GM12878 (cell line): ENCODE results near the gene COL18A1. TPM values are rescaled to one million over a fixed set of nuclear protein-coding genes. Genes with fewer than 3 reads are reported as not detected.

Experiments used
- ATAC-seq: fragments of 200-7000 bp; cut with Tn5 transposase; 3 replicates; pipeline ENCODE4 v1.9.1; 2020; ENCODE audit warnings: mild to moderate bottlenecking, moderate library complexity
- BruUV-seq: library from RNA; stranded (reverse); fragments of 400-500 nt; replicated peaks from 2 replicates; lab custom pipeline; 2021; lab: Mats Ljungman, UMichigan
- CTCF ChIA-PET: fragments of 300-600 bp; sonication (Branson Sonifier 250); formaldehyde crosslinking; extraction: SDS; loops from one replicate; lab custom pipeline; 2021; ENCODE audit warnings: inconsistent platforms; lab: Yijun Ruan, JAX
- POLR2A ChIA-PET: fragments of 350-600 bp; formaldehyde crosslinking; extraction: SDS; loops from one replicate; lab custom pipeline; 2021; ENCODE audit warnings: inconsistent platforms; lab: Charles Lee
- RAD21 ChIA-PET: fragments of 300-600 bp; sonication (Branson Sonifier 250); formaldehyde crosslinking; loops from one replicate; lab custom pipeline; 2023; ENCODE audit warnings: antibody characterized with exemption; ENCODE audit not compliant: unreplicated experiment; lab: Charles Lee
- SMC1A ChIA-PET: fragments of 300-600 bp; sonication (Branson Sonifier 250); formaldehyde crosslinking; loops from one replicate; lab custom pipeline; 2023; ENCODE audit not compliant: unreplicated experiment, uncharacterized antibody; lab: Charles Lee
- DNase-seq: peaks from one replicate; pipeline ENCODE4 v3.0.0-alpha.2; 2011; ENCODE audit warnings: low read depth, low spot score
- FAIRE-seq: peaks from 3 replicates; lab custom pipeline; 2011; peaks lifted over from hg19 to GRCh38; lab: Jason Lieb, UNC
- H2AFZ ChIP-seq: 2 replicates; pipeline ENCODE4 v1.6.0; 2011; ENCODE audit warnings: low read depth, low read length, control low read depth; ENCODE audit not compliant: control insufficient read depth
- H3K27ac ChIP-seq: 2 replicates; pipeline ENCODE4 v1.5.1; 2011; ENCODE audit warnings: control low read depth; ENCODE audit not compliant: control insufficient read depth, insufficient read depth
- H3K27me3 ChIP-seq, 2 experiments: replicated peaks in 1 of 2; 2 replicates each; pipeline versions ENCODE4 v1.6.0 to v1.6.1; 2011; ENCODE audit warnings: low read length in 1 of 2; ENCODE audit not compliant: control insufficient read depth in 2 of 2, insufficient read depth in 2 of 2
- H3K36me3 ChIP-seq, 2 experiments: 2 replicates each; pipeline ENCODE4 v1.5.1; 2011; ENCODE audit warnings: low read length in 1 of 2; ENCODE audit not compliant: control insufficient read depth in 2 of 2, insufficient read depth in 2 of 2
- H3K4me1 ChIP-seq: 2 replicates; pipeline ENCODE4 v1.6.1; 2011; ENCODE audit warnings: mild to moderate bottlenecking, low read length, moderate library complexity, mixed read lengths; ENCODE audit not compliant: control insufficient read depth, insufficient read depth
- H3K4me2 ChIP-seq: 2 replicates; pipeline ENCODE4 v1.6.0; 2011; ENCODE audit warnings: control low read depth; ENCODE audit not compliant: control insufficient read depth, insufficient read depth
- H3K4me3 ChIP-seq: fragments of 200-600 bp; sonication (generic); 2 replicates; pipeline ENCODE4 v1.5.1; 2016
- H3K79me2 ChIP-seq: 2 replicates; pipeline ENCODE4 v1.6.0; 2011; ENCODE audit warnings: low read length; ENCODE audit not compliant: control insufficient read depth, insufficient read depth
- H3K9ac ChIP-seq: 2 replicates; pipeline ENCODE4 v1.8.0; 2011; ENCODE audit warnings: low read length, control low read depth, mixed read lengths; ENCODE audit not compliant: control insufficient read depth, insufficient read depth
- H3K9me3 ChIP-seq: replicated peaks from 3 replicates; pipeline ENCODE4 v1.5.1; 2011; ENCODE audit warnings: mild to moderate bottlenecking, low read length; ENCODE audit not compliant: control insufficient read depth, insufficient read depth
- H4K20me1 ChIP-seq: 2 replicates; pipeline ENCODE4 v1.6.0; 2011; ENCODE audit not compliant: control insufficient read depth, insufficient read depth
- CHD2 ChIP-seq: IDR thresholded peaks from 2 replicates; pipeline ENCODE4 v1.6.1; 2011; ENCODE audit warnings: low read depth, low read length, improper control_type of control experiment, borderline replicate concordance
- CHD4 ChIP-seq: fragments of 200-600 bp; sonication (generic); IDR thresholded peaks from 2 replicates; pipeline ENCODE4 v1.6.1; 2016; ENCODE audit warnings: mild to moderate bottlenecking
- DPF2 ChIP-seq: fragments of 450-650 bp; IDR thresholded peaks from 2 replicates; pipeline ENCODE4 v1.6.1; 2017; ENCODE audit warnings: mild to moderate bottlenecking
- HDAC2 ChIP-seq: fragments of 200-600 bp; sonication (generic); IDR thresholded peaks from 2 replicates; pipeline ENCODE4 v1.6.1; 2017
- KAT2A ChIP-seq: conservative IDR thresholded peaks from 2 replicates; pipeline ENCODE4 v1.6.1; 2011; ENCODE audit warnings: low read depth, low read length; ENCODE audit not compliant: control insufficient read depth
- MYC ChIP-seq: IDR thresholded peaks from 2 replicates; pipeline ENCODE4 v1.6.1; 2011; ENCODE audit warnings: mild to moderate bottlenecking, low read length, moderate library complexity, inconsistent platforms; ENCODE audit not compliant: insufficient read depth, insufficient replicate concordance, insufficient read length, severe bottlenecking
- PAX8 ChIP-seq: fragments of 450-650 bp; IDR thresholded peaks from 2 replicates; pipeline ENCODE4 v1.6.1; 2017; ENCODE audit warnings: mild to moderate bottlenecking, moderate library complexity
- TARDBP ChIP-seq: IDR thresholded peaks from 2 replicates; pipeline ENCODE4 v1.6.1; 2016; ENCODE audit warnings: borderline replicate concordance
- WRNIP1 ChIP-seq: IDR thresholded peaks from 2 replicates; pipeline ENCODE4 v1.6.1; 2011; ENCODE audit warnings: low read depth, low read length, improper control_type of control experiment, borderline replicate concordance
- YBX1 ChIP-seq: fragments of 450-650 bp; IDR thresholded peaks from 2 replicates; pipeline ENCODE4 v1.6.1; 2016; ENCODE audit warnings: antibody characterized with exemption
- ZBED1 ChIP-seq: IDR thresholded peaks from 2 replicates; pipeline ENCODE4 v1.6.1; 2016; ENCODE audit warnings: borderline replicate concordance
- ZNF217 ChIP-seq: fragments of 450-650 bp; IDR thresholded peaks from 2 replicates; pipeline ENCODE4 v1.6.1; 2017; ENCODE audit warnings: antibody characterized with exemption, mild to moderate bottlenecking
- WGBS: methylation state at CpG from one replicate; pipeline ENCODE4 v1.1.6; 2016; ENCODE audit warnings: low lambda C conversion rate; ENCODE audit not compliant: insufficient replicate concordance, insufficient coverage; ENCODE audit errors: missing lambda C conversion rate; 5-methylcytosine and 5-hydroxymethylcytosine counted together
- in situ Hi-C: fragments of 300-500 bp; cut with MboI; formaldehyde crosslinking; loops from 9 replicates; pipeline ENCODE4 v1.14.3; 2018; ENCODE audit warnings: mixed read lengths
- intact Hi-C: fragments of 100-400 bp; cut with micrococcal nuclease; formaldehyde crosslinking; loops from one replicate; pipeline ENCODE4 v1.14.2; 2022; ENCODE audit not compliant: unreplicated experiment
- polyA plus RNA-seq, 11 experiments: library from polyadenylated mRNA; depleted of rRNA in 4 of 11; unstranded in 6 of 11; stranded (reverse) in 5 of 11; fragments of >200 nt; fragmentation: Nextera tagmentation in 4 of 11; fragmentation: Illumina TruSeq in 1 of 11; extraction: Ambion mirVana in 4 of 11; extraction: Trizol in 1 of 11; gene quantifications; 1 replicate in 1 of 11; 2 replicates in 10 of 11; pipeline versions ENCODE4 v1.2.1 to v1.2.3, GENCODE V29; 2011 to 2016; ENCODE audit warnings: inconsistent platforms in 2 of 11, missing spikeins in 2 of 11, low read depth in 1 of 11
- total RNA-seq, 4 experiments: library from RNA; depleted of rRNA in 3 of 4; stranded (reverse); fragments of >200 nt in 3 of 4; fragmentation: Illumina TruSeq in 1 of 4; extraction: Trizol in 1 of 4; gene quantifications; 2 replicates each; pipeline versions ENCODE4 v1.2.1 to v1.2.3, GENCODE V29; 2013 to 2021
- TF ChIP-seq, protein P1 (sequence below): IDR thresholded peaks from 2 replicates; pipeline ENCODE4 v1.6.1; 2011; ENCODE audit warnings: borderline replicate concordance, low read depth, mild to moderate bottlenecking, moderate library complexity, mixed read lengths, low read length; ENCODE audit not compliant: insufficient read depth; ENCODE audit errors: extremely low read length
- TF ChIP-seq, protein P2 (sequence below): IDR thresholded peaks from 2 replicates; pipeline ENCODE4 v1.6.1; 2011; ENCODE audit warnings: low read depth, low read length, improper control_type of control experiment, borderline replicate concordance
- TF ChIP-seq, protein P3 (sequence below): fragments of 450-650 bp; IDR thresholded peaks from 2 replicates; pipeline ENCODE4 v1.6.1; 2017; ENCODE audit warnings: low read depth, mild to moderate bottlenecking, moderate library complexity

COL18A1 gene
- total and polyA plus RNA-seq, 10 of the 15 experiments (the other 5 are each of a cell fraction or from before 2014, with no cell fraction given) = under 0.01 to 0.49 (median 0.09) TPM; not detected in 3

DNA sequence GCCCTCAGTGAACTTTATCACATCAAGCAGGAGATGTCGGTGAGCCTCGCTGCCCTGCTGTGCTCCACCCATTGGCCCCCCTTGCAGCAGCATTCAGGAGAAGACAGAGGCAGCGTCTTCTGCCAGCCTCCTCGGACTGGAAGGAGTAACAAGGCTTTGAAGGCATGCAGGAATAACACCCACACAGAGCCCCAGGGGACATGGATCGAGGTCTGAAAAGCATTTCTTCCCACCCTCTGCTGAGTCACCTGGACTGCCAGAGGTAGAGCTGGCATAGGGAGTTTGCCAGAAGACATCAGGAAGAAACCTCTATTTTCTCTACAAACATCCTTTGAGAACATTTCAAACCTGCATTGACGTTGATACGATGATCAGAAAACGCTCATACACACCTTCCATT, 42.9 kb downstream of the COL18A1 start:
- intact Hi-C loops (no loop called here), in situ Hi-C loops (loop anchor here (5.0 kb wide), 1 partner anchor 301 kb away; no protein-coding TSS in a partner anchor)
- ChIA-PET RAD21 (no interaction called here), POLR2A (no interaction called here), SMC1A (no interaction called here), CTCF (no interaction called here)
- Histone ChIP-seq H3K27me3 (no peaks in the 10 kb centered on the region), H3K79me2 (no peaks in the 10 kb centered on the region), H3K9ac (no peak overlapping the region), H3K4me3 (no peak overlapping the region), H3K9me3 (no peaks in the 10 kb centered on the region), H4K20me1 (no peaks in the 10 kb centered on the region), H2AFZ (no peak overlapping the region), H3K4me2 (no peak overlapping the region), H3K4me1 (no peaks in the 10 kb centered on the region), H3K27ac (no peak overlapping the region), H3K36me3 (no peaks in the 10 kb centered on the region)
- 46% methylated on average over 8 of the region's 8 CpGs for WGBS
- TF ChIP-seq, protein P1, sequence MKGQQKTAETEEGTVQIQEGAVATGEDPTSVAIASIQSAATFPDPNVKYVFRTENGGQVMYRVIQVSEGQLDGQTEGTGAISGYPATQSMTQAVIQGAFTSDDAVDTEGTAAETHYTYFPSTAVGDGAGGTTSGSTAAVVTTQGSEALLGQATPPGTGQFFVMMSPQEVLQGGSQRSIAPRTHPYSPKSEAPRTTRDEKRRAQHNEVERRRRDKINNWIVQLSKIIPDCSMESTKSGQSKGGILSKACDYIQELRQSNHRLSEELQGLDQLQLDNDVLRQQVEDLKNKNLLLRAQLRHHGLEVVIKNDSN = no peak
- no peak for TF ChIP-seq KAT2A
- TF ChIP-seq TARDBP = no peak
- TF ChIP-seq CHD4 = no peak
- no peak for TF ChIP-seq ZBED1
- TF ChIP-seq PAX8 = no peak
- TF ChIP-seq MYC = no peak
- TF ChIP-seq WRNIP1 = no peak
- no peak for TF ChIP-seq CHD2
- TF ChIP-seq YBX1 = no peak
- no peak for TF ChIP-seq ZNF217
- TF ChIP-seq HDAC2 = no peak
- TF ChIP-seq, protein P2, sequence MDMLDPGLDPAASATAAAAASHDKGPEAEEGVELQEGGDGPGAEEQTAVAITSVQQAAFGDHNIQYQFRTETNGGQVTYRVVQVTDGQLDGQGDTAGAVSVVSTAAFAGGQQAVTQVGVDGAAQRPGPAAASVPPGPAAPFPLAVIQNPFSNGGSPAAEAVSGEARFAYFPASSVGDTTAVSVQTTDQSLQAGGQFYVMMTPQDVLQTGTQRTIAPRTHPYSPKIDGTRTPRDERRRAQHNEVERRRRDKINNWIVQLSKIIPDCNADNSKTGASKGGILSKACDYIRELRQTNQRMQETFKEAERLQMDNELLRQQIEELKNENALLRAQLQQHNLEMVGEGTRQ = no peak
- TF ChIP-seq, protein P3, sequence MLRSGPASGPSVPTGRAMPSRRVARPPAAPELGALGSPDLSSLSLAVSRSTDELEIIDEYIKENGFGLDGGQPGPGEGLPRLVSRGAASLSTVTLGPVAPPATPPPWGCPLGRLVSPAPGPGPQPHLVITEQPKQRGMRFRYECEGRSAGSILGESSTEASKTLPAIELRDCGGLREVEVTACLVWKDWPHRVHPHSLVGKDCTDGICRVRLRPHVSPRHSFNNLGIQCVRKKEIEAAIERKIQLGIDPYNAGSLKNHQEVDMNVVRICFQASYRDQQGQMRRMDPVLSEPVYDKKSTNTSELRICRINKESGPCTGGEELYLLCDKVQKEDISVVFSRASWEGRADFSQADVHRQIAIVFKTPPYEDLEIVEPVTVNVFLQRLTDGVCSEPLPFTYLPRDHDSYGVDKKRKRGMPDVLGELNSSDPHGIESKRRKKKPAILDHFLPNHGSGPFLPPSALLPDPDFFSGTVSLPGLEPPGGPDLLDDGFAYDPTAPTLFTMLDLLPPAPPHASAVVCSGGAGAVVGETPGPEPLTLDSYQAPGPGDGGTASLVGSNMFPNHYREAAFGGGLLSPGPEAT = no peak
- no peak for TF ChIP-seq DPF2
- FAIRE-seq = no peak
- no peak for DNase-seq
- ATAC-seq = no peak
- no TSS peak for BruUV-seq
